ENCODE measurements around the gene EPS8L1. TPM values are rescaled to one million over a fixed set of nuclear protein-coding genes. Genes with fewer than 3 reads are reported as not detected.

Gene EPS8L1
- polyA plus RNA-seq, 1 donor from 2014 or later, result 25.5 TPM

GRCh38 chr19:55103190-55103589 lies 27.5 kb downstream of the EPS8L1 start:
- H3K27ac ChIP-seq (ENCODE audit: low read length), result no peak overlapping the region
- no peak overlapping the region for H2AFZ ChIP-seq (ENCODE audit: low read depth, low read length)
- H3K9ac ChIP-seq (ENCODE audit: low read length), result no peak overlapping the region
- no peaks in the 10 kb centered on the region for H3K79me2 ChIP-seq (replicated peaks; ENCODE audit: insufficient read depth, low read length)
- H3K4me3 ChIP-seq (ENCODE audit: low read length), result no peak overlapping the region
- no peaks in the 10 kb centered on the region for H3F3A ChIP-seq (ENCODE audit: insufficient read depth, low read length, poor library complexity, severe bottlenecking)
- no peak overlapping the region for H3K4me2 ChIP-seq (ENCODE audit: low read length)
- peaks cover 8% of the 10 kb centered on the region for H3K9me3 ChIP-seq (ENCODE audit: low read length)
- no peaks in the 10 kb centered on the region for H3K27me3 ChIP-seq (ENCODE audit: insufficient read depth, low read depth, low read length)
- no peak for TF ChIP-seq EP300 (conservative IDR thresholded peaks at IDR 0.05; ENCODE audit: poor library complexity, severe bottlenecking)
- TF ChIP-seq EZH2 (IDR thresholded peaks at IDR 0.05; ENCODE audit: borderline replicate concordance, insufficient read depth, low read length, poor library complexity, severe bottlenecking), result no peak
- no peak for TF ChIP-seq CTCF (IDR thresholded peaks at IDR 0.05; ENCODE audit: poor library complexity, severe bottlenecking)
- no peak for TF ChIP-seq TAF1 (IDR thresholded peaks at IDR 0.05; ENCODE audit: low read depth)
- no peak for TF ChIP-seq RAD21 (conservative IDR thresholded peaks at IDR 0.05)
- no peak for TF ChIP-seq POLR2AphosphoS5 (IDR thresholded peaks at IDR 0.05)
- TF ChIP-seq, protein P1, sequence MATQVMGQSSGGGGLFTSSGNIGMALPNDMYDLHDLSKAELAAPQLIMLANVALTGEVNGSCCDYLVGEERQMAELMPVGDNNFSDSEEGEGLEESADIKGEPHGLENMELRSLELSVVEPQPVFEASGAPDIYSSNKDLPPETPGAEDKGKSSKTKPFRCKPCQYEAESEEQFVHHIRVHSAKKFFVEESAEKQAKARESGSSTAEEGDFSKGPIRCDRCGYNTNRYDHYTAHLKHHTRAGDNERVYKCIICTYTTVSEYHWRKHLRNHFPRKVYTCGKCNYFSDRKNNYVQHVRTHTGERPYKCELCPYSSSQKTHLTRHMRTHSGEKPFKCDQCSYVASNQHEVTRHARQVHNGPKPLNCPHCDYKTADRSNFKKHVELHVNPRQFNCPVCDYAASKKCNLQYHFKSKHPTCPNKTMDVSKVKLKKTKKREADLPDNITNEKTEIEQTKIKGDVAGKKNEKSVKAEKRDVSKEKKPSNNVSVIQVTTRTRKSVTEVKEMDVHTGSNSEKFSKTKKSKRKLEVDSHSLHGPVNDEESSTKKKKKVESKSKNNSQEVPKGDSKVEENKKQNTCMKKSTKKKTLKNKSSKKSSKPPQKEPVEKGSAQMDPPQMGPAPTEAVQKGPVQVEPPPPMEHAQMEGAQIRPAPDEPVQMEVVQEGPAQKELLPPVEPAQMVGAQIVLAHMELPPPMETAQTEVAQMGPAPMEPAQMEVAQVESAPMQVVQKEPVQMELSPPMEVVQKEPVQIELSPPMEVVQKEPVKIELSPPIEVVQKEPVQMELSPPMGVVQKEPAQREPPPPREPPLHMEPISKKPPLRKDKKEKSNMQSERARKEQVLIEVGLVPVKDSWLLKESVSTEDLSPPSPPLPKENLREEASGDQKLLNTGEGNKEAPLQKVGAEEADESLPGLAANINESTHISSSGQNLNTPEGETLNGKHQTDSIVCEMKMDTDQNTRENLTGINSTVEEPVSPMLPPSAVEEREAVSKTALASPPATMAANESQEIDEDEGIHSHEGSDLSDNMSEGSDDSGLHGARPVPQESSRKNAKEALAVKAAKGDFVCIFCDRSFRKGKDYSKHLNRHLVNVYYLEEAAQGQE (IDR thresholded peaks at IDR 0.05; ENCODE audit: borderline replicate concordance), result no peak
- peaks cover 4% of the 10 kb centered on the region for H3K36me3 ChIP-seq (ENCODE audit: insufficient read depth, low read length)
- no peaks in the 10 kb centered on the region for H3K9me2 ChIP-seq (ENCODE audit: insufficient read depth, low read length)
- no peaks in the 10 kb centered on the region for H4K20me1 ChIP-seq (ENCODE audit: insufficient read depth)

GRCh38 chr19:55105237-55105636 lies 29.6 kb downstream of the EPS8L1 start:
- no peak overlapping the region for H3K27ac ChIP-seq (ENCODE audit: low read length)
- H3K4me2 ChIP-seq (ENCODE audit: low read length), result no peak overlapping the region
- no peaks in the 10 kb centered on the region for H4K20me1 ChIP-seq (ENCODE audit: insufficient read depth)
- no peaks in the 10 kb centered on the region for H3F3A ChIP-seq (ENCODE audit: insufficient read depth, low read length, poor library complexity, severe bottlenecking)
- H3K36me3 ChIP-seq (ENCODE audit: insufficient read depth, low read length), result no peaks in the 10 kb centered on the region
- H3K9ac ChIP-seq (ENCODE audit: low read length), result no peak overlapping the region
- no peaks in the 10 kb centered on the region for H3K27me3 ChIP-seq (ENCODE audit: insufficient read depth, low read depth, low read length)
- no peaks in the 10 kb centered on the region for H3K9me2 ChIP-seq (ENCODE audit: insufficient read depth, low read length)
- H3K9me3 ChIP-seq (ENCODE audit: low read length), result peaks cover 8% of the 10 kb centered on the region
- H3K4me3 ChIP-seq (ENCODE audit: low read length), result no peak overlapping the region
- no peaks in the 10 kb centered on the region for H3K79me2 ChIP-seq (replicated peaks; ENCODE audit: insufficient read depth, low read length)
- no peak for TF ChIP-seq RAD21 (conservative IDR thresholded peaks at IDR 0.05)
- TF ChIP-seq SMC3 (conservative IDR thresholded peaks at IDR 0.05; ENCODE audit: poor library complexity), result no peak
- TF ChIP-seq, protein P1 (IDR thresholded peaks at IDR 0.05; ENCODE audit: borderline replicate concordance), result no peak
- TF ChIP-seq CTCF (IDR thresholded peaks at IDR 0.05; ENCODE audit: poor library complexity, severe bottlenecking), result no peak
- no peak for TF ChIP-seq MXI1 (conservative IDR thresholded peaks at IDR 0.05; ENCODE audit: poor library complexity, severe bottlenecking)
- no peak for TF ChIP-seq EP300 (conservative IDR thresholded peaks at IDR 0.05; ENCODE audit: poor library complexity, severe bottlenecking)
- no peak for TF ChIP-seq POLR2AphosphoS5 (IDR thresholded peaks at IDR 0.05)
- H2AFZ ChIP-seq (ENCODE audit: low read depth, low read length), result no peak overlapping the region
